H9 (cell line): ENCODE results near the gene R3HDML. TPM values are rescaled to one million over a fixed set of nuclear protein-coding genes. Genes with fewer than 3 reads are reported as not detected.

Experiments
- DNase-seq: peaks from one replicate; pipeline ENCODE4 v3.0.0-alpha.2; 2017
- H2AFZ ChIP-seq: one replicate; pipeline ENCODE4 v1.6.1; 2013; ENCODE audit warnings: mild to moderate bottlenecking, low read length, control low read depth, moderate library complexity
- H2AK5ac ChIP-seq: 2 replicates; pipeline ENCODE4 v1.6.1; 2013; ENCODE audit warnings: low read length, control low read depth, mixed read lengths; ENCODE audit not compliant: insufficient read length
- H2BK120ac ChIP-seq: one replicate; pipeline ENCODE4 v1.6.1; 2013; ENCODE audit warnings: low read depth, mild to moderate bottlenecking, low read length, control low read depth, inconsistent platforms; ENCODE audit not compliant: poor library complexity, severe bottlenecking
- H2BK12ac ChIP-seq: 2 replicates; pipeline ENCODE4 v1.6.1; 2013; ENCODE audit warnings: low read length, control low read depth, mixed read lengths, low read depth; ENCODE audit not compliant: insufficient read length
- H2BK15ac ChIP-seq: 2 replicates; pipeline ENCODE4 v1.6.1; 2013; ENCODE audit warnings: low read depth, low read length, control low read depth
- H2BK20ac ChIP-seq: one replicate; pipeline ENCODE4 v1.6.1; 2013; ENCODE audit warnings: low read depth, mild to moderate bottlenecking, low read length, control low read depth, inconsistent platforms; ENCODE audit not compliant: poor library complexity, severe bottlenecking
- H2BK5ac ChIP-seq: 2 replicates; pipeline ENCODE4 v1.6.1; 2013; ENCODE audit warnings: low read length, control low read depth, mixed read lengths; ENCODE audit not compliant: insufficient read length
- H3K14ac ChIP-seq: 2 replicates; pipeline ENCODE4 v1.6.1; 2013; ENCODE audit warnings: low read length, control low read depth; ENCODE audit not compliant: insufficient read depth
- H3K18ac ChIP-seq: 2 replicates; pipeline ENCODE4 v1.6.1; 2013; ENCODE audit warnings: low read depth, mild to moderate bottlenecking, mixed read lengths, low read length, control low read depth; ENCODE audit not compliant: insufficient read length
- H3K23ac ChIP-seq: 2 replicates; pipeline ENCODE4 v1.6.1; 2013; ENCODE audit warnings: low read length, control low read depth, mixed read lengths, low read depth; ENCODE audit not compliant: insufficient read length
- H3K23me2 ChIP-seq: 2 replicates; pipeline ENCODE4 v1.6.1; 2013; ENCODE audit warnings: low read depth, mild to moderate bottlenecking, mixed read lengths, low read length, control low read depth; ENCODE audit not compliant: insufficient read length, poor library complexity, severe bottlenecking
- H3K27ac ChIP-seq: 2 replicates; pipeline ENCODE4 v1.5.1; 2013; ENCODE audit warnings: low read length, control low read depth, mixed read lengths, low read depth; ENCODE audit not compliant: insufficient read length
- H3K27me3 ChIP-seq: 2 replicates; pipeline ENCODE4 v1.6.1; 2013; ENCODE audit warnings: low read length, control low read depth, inconsistent platforms; ENCODE audit not compliant: insufficient read depth
- H3K4ac ChIP-seq: 2 replicates; pipeline ENCODE4 v1.6.1; 2013; ENCODE audit warnings: low read depth, mild to moderate bottlenecking, control low read depth, inconsistent platforms, low read length, moderate library complexity
- H3K4me1 ChIP-seq: 2 replicates; pipeline ENCODE4 v1.6.1; 2013; ENCODE audit warnings: low read length, control low read depth, inconsistent platforms; ENCODE audit not compliant: insufficient read depth
- H3K4me2 ChIP-seq: 2 replicates; pipeline ENCODE4 v1.6.1; 2013; ENCODE audit warnings: low read length, control low read depth, mixed read lengths; ENCODE audit not compliant: insufficient read length, insufficient read depth
- H3K56ac ChIP-seq: 2 replicates; pipeline ENCODE4 v1.6.1; 2013; ENCODE audit warnings: low read depth, mild to moderate bottlenecking, mixed read lengths, low read length, control low read depth; ENCODE audit not compliant: insufficient read length
- H3K79me1 ChIP-seq: 2 replicates; pipeline ENCODE4 v1.6.1; 2013; ENCODE audit warnings: low read depth, mild to moderate bottlenecking, moderate library complexity, low read length, control low read depth, inconsistent platforms; ENCODE audit not compliant: insufficient read depth, poor library complexity, severe bottlenecking
- H3K79me2 ChIP-seq: 2 replicates; pipeline ENCODE4 v1.6.1; 2013; ENCODE audit warnings: low read length, control low read depth, inconsistent platforms; ENCODE audit not compliant: insufficient read depth
- H3K9ac ChIP-seq: 2 replicates; pipeline ENCODE4 v1.6.1; 2013; ENCODE audit warnings: low read length, control low read depth, mixed read lengths; ENCODE audit not compliant: insufficient read length; ENCODE audit errors: extremely low read depth
- H3K9me3 ChIP-seq: one replicate; pipeline ENCODE4 v1.6.1; 2013; ENCODE audit warnings: low read depth, low read length, inconsistent platforms; ENCODE audit not compliant: control insufficient read depth
- H3T11ph ChIP-seq: one replicate; pipeline ENCODE4 v1.6.1; 2013; ENCODE audit warnings: mild to moderate bottlenecking, low read length, control low read depth, inconsistent platforms
- H4K20me1 ChIP-seq: one replicate; pipeline ENCODE4 v1.6.1; 2013; ENCODE audit not compliant: control insufficient read depth, insufficient read length, insufficient read depth
- H4K5ac ChIP-seq: 2 replicates; pipeline ENCODE4 v1.6.1; 2013; ENCODE audit warnings: low read depth, mild to moderate bottlenecking, mixed read lengths, low read length, control low read depth; ENCODE audit not compliant: insufficient read length
- H4K8ac ChIP-seq: replicated peaks from 2 replicates; pipeline ENCODE4 v1.6.1; 2013; ENCODE audit warnings: low read length, control low read depth, mixed read lengths, low read depth; ENCODE audit not compliant: insufficient read length
- H4K91ac ChIP-seq: 2 replicates; pipeline ENCODE4 v1.6.1; 2013; ENCODE audit warnings: low read depth, mild to moderate bottlenecking, moderate library complexity, mixed read lengths, low read length, control low read depth; ENCODE audit not compliant: insufficient read length
- H3K27ac Mint-ChIP-seq, 3 experiments: 2 replicates in 2 of 3; 3 replicates in 1 of 3; pipeline ENCODE4 v1.8.0; 2020 to 2021; ENCODE audit warnings: mixed read lengths in 3 of 3, mild to moderate bottlenecking in 1 of 3, moderate library complexity in 1 of 3
- H3K27me3 Mint-ChIP-seq: 2 replicates; pipeline ENCODE4 v1.8.0; 2021; ENCODE audit warnings: low read depth, mild to moderate bottlenecking, moderate library complexity, mixed read lengths
- H3K36me3 Mint-ChIP-seq, 3 experiments: 2 replicates in 2 of 3; 3 replicates in 1 of 3; pipeline ENCODE4 v1.8.0; 2020 to 2021; ENCODE audit warnings: low read depth in 3 of 3, mixed read lengths in 3 of 3; ENCODE audit not compliant: insufficient read depth in 1 of 3
- H3K4me1 Mint-ChIP-seq, 2 experiments: 2 replicates each; pipeline ENCODE4 v1.8.0; 2020; ENCODE audit warnings: mixed read lengths in 2 of 2
- H3K4me3 Mint-ChIP-seq, 2 experiments: 2 replicates in 1 of 2; 3 replicates in 1 of 2; pipeline ENCODE4 v1.8.0; 2020 to 2021; ENCODE audit warnings: mild to moderate bottlenecking in 2 of 2, mixed read lengths in 2 of 2, moderate library complexity in 1 of 2
- H3K9me3 Mint-ChIP-seq, 2 experiments: 2 replicates in 1 of 2; 3 replicates in 1 of 2; pipeline ENCODE4 v1.8.0; 2020; ENCODE audit warnings: mild to moderate bottlenecking in 2 of 2, mixed read lengths in 2 of 2, moderate library complexity in 1 of 2
- CTCF ChIP-seq: fragments of 200-600 bp; sonication (generic); conservative IDR thresholded peaks from 3 replicates; pipeline ENCODE4 v1.8.0; 2021; ENCODE audit warnings: antibody characterized with exemption, mild to moderate bottlenecking
- WGBS: extraction: QIAGEN DNeasy Blood & Tissue Kit; methylation state at CpG from one replicate; pipeline ENCODE4 v1.1.7; 2013; ENCODE audit warnings: missing lambda C conversion rate, low lambda C conversion rate, mixed read lengths; ENCODE audit not compliant: insufficient read length; ENCODE audit errors: extremely low coverage; 5-methylcytosine and 5-hydroxymethylcytosine counted together
- total RNA-seq: library from RNA; stranded (reverse); gene quantifications from 2 replicates; pipeline ENCODE4 v1.2.1, GENCODE V29; 2021

Gene R3HDML
- total RNA-seq, 1 experiment from 2014 or later: not detected

- Histone ChIP-seq H2BK15ac (no peak overlapping the region), H3K23ac (no peak overlapping the region), H4K20me1 (no peaks in the 10 kb centered on the region), H3K4ac (no peak overlapping the region), H2BK5ac (no peak overlapping the region), H3K18ac (no peak overlapping the region), H3K9me3 (no peaks in the 10 kb centered on the region), H2AK5ac (no peak overlapping the region), H4K8ac (no peak overlapping the region), H3K9ac (no peak overlapping the region), H3K27me3 (no peaks in the 10 kb centered on the region), H3T11ph (no peak overlapping the region), H3K4me1 (no peaks in the 10 kb centered on the region), H3K79me2 (no peaks in the 10 kb centered on the region), H2BK12ac (no peak overlapping the region), H3K56ac (no peak overlapping the region), H3K4me2 (no peak overlapping the region), H2BK20ac (no peak overlapping the region), H4K91ac (no peak overlapping the region), H3K27ac (no peak overlapping the region), H3K79me1 (no peaks in the 10 kb centered on the region), H2BK120ac (no peak overlapping the region), H2AFZ (no peak overlapping the region), H4K5ac (no peak overlapping the region), H3K23me2 (no peaks in the 10 kb centered on the region), H3K14ac (no peak overlapping the region)
- H3K27ac Mint-ChIP-seq: no peak overlapping the region; a peak in 1 of 7 replicates
- H3K9me3 Mint-ChIP-seq: no peaks in the 10 kb centered on the region; a peak in 1 of 5 replicates
- TF ChIP-seq CTCF: no peak
- WGBS: no CpG with 5 or more reads among the region's 5 CpGs
- no peak for DNase-seq
- H3K36me3 Mint-ChIP-seq: no peaks in the 10 kb centered on the region
- H3K4me3 Mint-ChIP-seq: no peak overlapping the region
- H3K27me3 Mint-ChIP-seq: peaks cover 15% of the 10 kb centered on the region
- peaks cover 5 to 8% of the 10 kb centered on the region in 2 experiments; a peak in 3 of 4 replicates for H3K4me1 Mint-ChIP-seq
Observed at GRCh38 chr20:44392776-44393607, 56.1 kb downstream of the R3HDML start.
